GM23338 (cell line): ENCODE results near the gene S100A11. TPM values are rescaled to one million over a fixed set of nuclear protein-coding genes. Genes with fewer than 3 reads are reported as not detected.

Source experiments
- CREB1 ChIP-seq: fragments of 250-450 bp; sonication (Bioruptor Pico); IDR thresholded peaks from 2 replicates; pipeline ENCODE4 v1.5.0; 2020; ENCODE audit warnings: low read depth, mild to moderate bottlenecking, moderate library complexity
- polyA plus RNA-seq: library from polyadenylated mRNA; unstranded; fragments of >200 nt; fragmentation: Nextera tagmentation; extraction: Ambion mirVana; gene quantifications from 2 replicates; pipeline ENCODE4 v1.2.1, GENCODE V29; 2016
- total RNA-seq: library from RNA; depleted of rRNA; stranded (reverse); fragments of >200 nt; shearing (Covaris generic); gene quantifications from 2 replicates; pipeline ENCODE4 v1.2.3, GENCODE V29; 2014
- TF ChIP-seq, protein P1 (sequence below): fragments of 250-450 bp; sonication (Bioruptor Pico); IDR thresholded peaks from 2 replicates; pipeline ENCODE4 v1.5.0; 2020; ENCODE audit warnings: mild to moderate bottlenecking, moderate library complexity
- TF ChIP-seq, protein P2 (sequence below): IDR thresholded peaks from 2 replicates; pipeline ENCODE4 v1.6.1; 2016; ENCODE audit warnings: antibody characterized with exemption
- TF ChIP-seq, protein P3 (sequence below), 2 experiments: fragments of 200-600 bp in 1 of 2; sonication (generic) in 1 of 2; conservative IDR thresholded peaks; 2 replicates each; pipeline versions ENCODE4 v1.5.1 to v1.6.1; 2016 to 2017; ENCODE audit warnings: antibody characterized with exemption in 2 of 2, low read depth in 2 of 2, mild to moderate bottlenecking in 2 of 2, moderate library complexity in 1 of 2

S100A11 gene
- total and polyA plus RNA-seq, 2 experiments from 2014 or later: 73.1 to 596 TPM

GRCh38 chr1:151990058-151990855 is 46.5 kb downstream of the S100A11 start (continued):
- TF ChIP-seq, protein P1, sequence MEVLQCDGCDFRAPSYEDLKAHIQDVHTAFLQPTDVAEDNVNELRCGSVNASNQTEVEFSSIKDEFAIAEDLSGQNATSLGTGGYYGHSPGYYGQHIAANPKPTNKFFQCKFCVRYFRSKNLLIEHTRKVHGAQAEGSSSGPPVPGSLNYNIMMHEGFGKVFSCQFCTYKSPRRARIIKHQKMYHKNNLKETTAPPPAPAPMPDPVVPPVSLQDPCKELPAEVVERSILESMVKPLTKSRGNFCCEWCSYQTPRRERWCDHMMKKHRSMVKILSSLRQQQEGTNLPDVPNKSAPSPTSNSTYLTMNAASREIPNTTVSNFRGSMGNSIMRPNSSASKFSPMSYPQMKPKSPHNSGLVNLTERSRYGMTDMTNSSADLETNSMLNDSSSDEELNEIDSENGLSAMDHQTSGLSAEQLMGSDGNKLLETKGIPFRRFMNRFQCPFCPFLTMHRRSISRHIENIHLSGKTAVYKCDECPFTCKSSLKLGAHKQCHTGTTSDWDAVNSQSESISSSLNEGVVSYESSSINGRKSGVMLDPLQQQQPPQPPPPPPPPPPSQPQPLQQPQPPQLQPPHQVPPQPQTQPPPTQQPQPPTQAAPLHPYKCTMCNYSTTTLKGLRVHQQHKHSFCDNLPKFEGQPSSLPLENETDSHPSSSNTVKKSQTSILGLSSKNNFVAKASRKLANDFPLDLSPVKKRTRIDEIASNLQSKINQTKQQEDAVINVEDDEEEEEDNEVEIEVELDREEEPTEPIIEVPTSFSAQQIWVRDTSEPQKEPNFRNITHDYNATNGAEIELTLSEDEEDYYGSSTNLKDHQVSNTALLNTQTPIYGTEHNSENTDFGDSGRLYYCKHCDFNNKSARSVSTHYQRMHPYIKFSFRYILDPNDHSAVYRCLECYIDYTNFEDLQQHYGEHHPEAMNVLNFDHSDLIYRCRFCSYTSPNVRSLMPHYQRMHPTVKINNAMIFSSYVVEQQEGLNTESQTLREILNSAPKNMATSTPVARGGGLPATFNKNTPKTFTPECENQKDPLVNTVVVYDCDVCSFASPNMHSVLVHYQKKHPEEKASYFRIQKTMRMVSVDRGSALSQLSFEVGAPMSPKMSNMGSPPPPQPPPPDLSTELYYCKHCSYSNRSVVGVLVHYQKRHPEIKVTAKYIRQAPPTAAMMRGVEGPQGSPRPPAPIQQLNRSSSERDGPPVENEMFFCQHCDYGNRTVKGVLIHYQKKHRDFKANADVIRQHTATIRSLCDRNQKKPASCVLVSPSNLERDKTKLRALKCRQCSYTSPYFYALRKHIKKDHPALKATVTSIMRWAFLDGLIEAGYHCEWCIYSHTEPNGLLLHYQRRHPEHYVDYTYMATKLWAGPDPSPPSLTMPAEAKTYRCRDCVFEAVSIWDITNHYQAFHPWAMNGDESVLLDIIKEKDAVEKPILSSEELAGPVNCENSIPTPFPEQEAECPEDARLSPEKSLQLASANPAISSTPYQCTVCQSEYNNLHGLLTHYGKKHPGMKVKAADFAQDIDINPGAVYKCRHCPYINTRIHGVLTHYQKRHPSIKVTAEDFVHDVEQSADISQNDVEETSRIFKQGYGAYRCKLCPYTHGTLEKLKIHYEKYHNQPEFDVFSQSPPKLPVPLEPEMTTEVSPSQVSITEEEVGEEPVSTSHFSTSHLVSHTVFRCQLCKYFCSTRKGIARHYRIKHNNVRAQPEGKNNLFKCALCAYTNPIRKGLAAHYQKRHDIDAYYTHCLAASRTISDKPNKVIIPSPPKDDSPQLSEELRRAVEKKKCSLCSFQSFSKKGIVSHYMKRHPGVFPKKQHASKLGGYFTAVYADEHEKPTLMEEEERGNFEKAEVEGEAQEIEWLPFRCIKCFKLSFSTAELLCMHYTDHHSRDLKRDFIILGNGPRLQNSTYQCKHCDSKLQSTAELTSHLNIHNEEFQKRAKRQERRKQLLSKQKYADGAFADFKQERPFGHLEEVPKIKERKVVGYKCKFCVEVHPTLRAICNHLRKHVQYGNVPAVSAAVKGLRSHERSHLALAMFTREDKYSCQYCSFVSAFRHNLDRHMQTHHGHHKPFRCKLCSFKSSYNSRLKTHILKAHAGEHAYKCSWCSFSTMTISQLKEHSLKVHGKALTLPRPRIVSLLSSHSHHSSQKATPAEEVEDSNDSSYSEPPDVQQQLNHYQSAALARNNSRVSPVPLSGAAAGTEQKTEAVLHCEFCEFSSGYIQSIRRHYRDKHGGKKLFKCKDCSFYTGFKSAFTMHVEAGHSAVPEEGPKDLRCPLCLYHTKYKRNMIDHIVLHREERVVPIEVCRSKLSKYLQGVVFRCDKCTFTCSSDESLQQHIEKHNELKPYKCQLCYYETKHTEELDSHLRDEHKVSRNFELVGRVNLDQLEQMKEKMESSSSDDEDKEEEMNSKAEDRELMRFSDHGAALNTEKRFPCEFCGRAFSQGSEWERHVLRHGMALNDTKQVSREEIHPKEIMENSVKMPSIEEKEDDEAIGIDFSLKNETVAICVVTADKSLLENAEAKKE (CRISPR knock-in tag): no peak
- TF ChIP-seq, protein P2, sequence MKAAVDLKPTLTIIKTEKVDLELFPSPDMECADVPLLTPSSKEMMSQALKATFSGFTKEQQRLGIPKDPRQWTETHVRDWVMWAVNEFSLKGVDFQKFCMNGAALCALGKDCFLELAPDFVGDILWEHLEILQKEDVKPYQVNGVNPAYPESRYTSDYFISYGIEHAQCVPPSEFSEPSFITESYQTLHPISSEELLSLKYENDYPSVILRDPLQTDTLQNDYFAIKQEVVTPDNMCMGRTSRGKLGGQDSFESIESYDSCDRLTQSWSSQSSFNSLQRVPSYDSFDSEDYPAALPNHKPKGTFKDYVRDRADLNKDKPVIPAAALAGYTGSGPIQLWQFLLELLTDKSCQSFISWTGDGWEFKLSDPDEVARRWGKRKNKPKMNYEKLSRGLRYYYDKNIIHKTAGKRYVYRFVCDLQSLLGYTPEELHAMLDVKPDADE: no peak
- TF ChIP-seq, protein P3, sequence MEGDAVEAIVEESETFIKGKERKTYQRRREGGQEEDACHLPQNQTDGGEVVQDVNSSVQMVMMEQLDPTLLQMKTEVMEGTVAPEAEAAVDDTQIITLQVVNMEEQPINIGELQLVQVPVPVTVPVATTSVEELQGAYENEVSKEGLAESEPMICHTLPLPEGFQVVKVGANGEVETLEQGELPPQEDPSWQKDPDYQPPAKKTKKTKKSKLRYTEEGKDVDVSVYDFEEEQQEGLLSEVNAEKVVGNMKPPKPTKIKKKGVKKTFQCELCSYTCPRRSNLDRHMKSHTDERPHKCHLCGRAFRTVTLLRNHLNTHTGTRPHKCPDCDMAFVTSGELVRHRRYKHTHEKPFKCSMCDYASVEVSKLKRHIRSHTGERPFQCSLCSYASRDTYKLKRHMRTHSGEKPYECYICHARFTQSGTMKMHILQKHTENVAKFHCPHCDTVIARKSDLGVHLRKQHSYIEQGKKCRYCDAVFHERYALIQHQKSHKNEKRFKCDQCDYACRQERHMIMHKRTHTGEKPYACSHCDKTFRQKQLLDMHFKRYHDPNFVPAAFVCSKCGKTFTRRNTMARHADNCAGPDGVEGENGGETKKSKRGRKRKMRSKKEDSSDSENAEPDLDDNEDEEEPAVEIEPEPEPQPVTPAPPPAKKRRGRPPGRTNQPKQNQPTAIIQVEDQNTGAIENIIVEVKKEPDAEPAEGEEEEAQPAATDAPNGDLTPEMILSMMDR (conservative IDR thresholded peaks at IDR 0.05; ENCODE audit: low read depth in 2 of 2): no peak
- TF ChIP-seq CREB1 (CRISPR knock-in tag): no peak
